HCT116 (cell line): Measurements from ENCODE around the gene SDK1. TPM values are rescaled to one million over a fixed set of nuclear protein-coding genes. Genes with fewer than 3 reads are reported as not detected.

Experiments used
- ATAC-seq: fragments of 200-7000 bp; cut with Tn5 transposase; 2 replicates; pipeline ENCODE4 v1.9.1; 2020; ENCODE audit warnings: mild to moderate bottlenecking, moderate library complexity
- BruUV-seq: library from RNA; stranded (reverse); fragments of 400-500 nt; replicated peaks from 2 replicates; lab custom pipeline; 2021; lab: Mats Ljungman, UMichigan
- CTCF ChIA-PET: fragments of 300-600 bp; sonication (Branson Sonifier 250); formaldehyde crosslinking; loops from one replicate; lab custom pipeline; 2021; ENCODE audit warnings: antibody characterized with exemption; lab: Charles Lee
- POLR2A ChIA-PET: fragments of 300-600, 350-600 bp; sonication (Branson Sonifier 250); formaldehyde crosslinking; loops from one replicate; lab custom pipeline; 2021; ENCODE audit warnings: antibody characterized with exemption; lab: Charles Lee
- RAD21 ChIA-PET, 2 experiments: fragments of 300-600 bp; sonication (Branson Sonifier 250); formaldehyde crosslinking; loops; one replicate each; lab custom pipeline; 2023; ENCODE audit warnings: low total read pairs in 2 of 2; ENCODE audit not compliant: uncharacterized antibody in 2 of 2, unreplicated experiment in 2 of 2, low non-redundant PET in 1 of 2; lab: Charles Lee
- DNase-seq: peaks from one replicate; pipeline ENCODE4 v3.0.0-alpha.2; 2010; ENCODE audit warnings: low read depth, low spot score
- H2AFZ ChIP-seq: fragments of 200-600 bp; shearing (Covaris generic), sonication (generic); 2 replicates; pipeline ENCODE4 v1.6.1; 2017; ENCODE audit warnings: low read depth, mixed run types, mixed read lengths, antibody characterized with exemption, low read length; ENCODE audit not compliant: poor library complexity, severe bottlenecking
- H3K27ac ChIP-seq: 2 replicates; pipeline ENCODE4 v1.5.1; 2012; ENCODE audit warnings: low read depth, low read length
- H3K27me3 ChIP-seq: fragments of 200-600 bp; sonication (generic); 2 replicates; pipeline ENCODE4 v1.6.1; 2016; ENCODE audit warnings: mixed run types, low read length, mixed read lengths; ENCODE audit not compliant: insufficient read depth
- H3K36me3 ChIP-seq, 2 experiments: fragments of 200-500 bp in 1 of 2; fragments of 200-600 bp in 1 of 2; sonication (Bioruptor generic) in 1 of 2; sonication (generic) in 1 of 2; 2 replicates each; pipeline versions ENCODE4 v1.5.1 to v1.6.1; 2014 to 2016; ENCODE audit warnings: low read length in 2 of 2, inconsistent platforms in 1 of 2, mixed read lengths in 1 of 2, mixed run types in 1 of 2; ENCODE audit not compliant: insufficient read depth in 2 of 2, control insufficient read depth in 1 of 2
- H3K4me1 ChIP-seq, 2 experiments: fragments of 200-600 bp in 1 of 2; sonication (generic) in 1 of 2; 2 replicates each; pipeline versions ENCODE4 v1.5.1 to v1.6.1; 2012 to 2017; ENCODE audit warnings: low read length in 2 of 2, inconsistent platforms in 1 of 2, mild to moderate bottlenecking in 1 of 2, mixed read lengths in 1 of 2, mixed run types in 1 of 2, moderate library complexity in 1 of 2; ENCODE audit not compliant: insufficient read depth in 2 of 2, control insufficient read depth in 1 of 2
- H3K4me2 ChIP-seq: fragments of 200-600 bp; sonication (generic); 2 replicates; pipeline ENCODE4 v1.6.1; 2017; ENCODE audit warnings: mixed run types, low read length, mixed read lengths
- H3K4me3 ChIP-seq, 2 experiments: fragments of 200-600 bp in 1 of 2; sonication (generic) in 1 of 2; replicated peaks in 1 of 2; 2 replicates each; pipeline ENCODE4 v1.5.1; 2011 to 2016; ENCODE audit warnings: low read length in 2 of 2, control low read depth in 1 of 2, low read depth in 1 of 2, mild to moderate bottlenecking in 1 of 2, mixed read lengths in 1 of 2, mixed run types in 1 of 2
- H3K79me2 ChIP-seq: fragments of 200-600 bp; sonication (generic); 2 replicates; pipeline ENCODE4 v1.6.1; 2017; ENCODE audit warnings: mild to moderate bottlenecking, mixed run types, low read length, moderate library complexity, mixed read lengths; ENCODE audit not compliant: insufficient read depth
- H3K9ac ChIP-seq: fragments of 200-600 bp; sonication (generic); 2 replicates; pipeline ENCODE4 v1.6.1; 2016; ENCODE audit warnings: low read length, mixed read lengths
- H3K9me2 ChIP-seq: fragments of 200-600 bp; sonication (generic), shearing (Covaris generic); 2 replicates; pipeline ENCODE4 v1.6.1; 2017; ENCODE audit warnings: mixed run types, mild to moderate bottlenecking, moderate library complexity; ENCODE audit not compliant: insufficient read depth
- H3K9me3 ChIP-seq, 2 experiments: fragments of 200-500 bp in 1 of 2; fragments of 200-600 bp in 1 of 2; sonication (Bioruptor generic) in 1 of 2; sonication (generic) in 1 of 2; 2 replicates each; pipeline ENCODE4 v1.6.1; 2014 to 2017; ENCODE audit warnings: low read length in 2 of 2, mixed read lengths in 2 of 2, inconsistent platforms in 1 of 2, low read depth in 1 of 2, mild to moderate bottlenecking in 1 of 2, mixed run types in 1 of 2, moderate library complexity in 1 of 2; ENCODE audit not compliant: control insufficient read depth in 1 of 2, insufficient read depth in 1 of 2
- H4K20me1 ChIP-seq: fragments of 200-600 bp; sonication (generic), shearing (Covaris generic); 2 replicates; pipeline ENCODE4 v1.6.1; 2017; ENCODE audit warnings: mixed run types, mild to moderate bottlenecking, moderate library complexity; ENCODE audit not compliant: insufficient read depth
- CBX3 ChIP-seq: IDR thresholded peaks from 2 replicates; pipeline ENCODE4 v1.6.1; 2012; ENCODE audit warnings: low read depth
- CEBPB ChIP-seq: IDR thresholded peaks from 2 replicates; pipeline ENCODE4 v1.6.1; 2012; ENCODE audit warnings: low read depth
- EGR1 ChIP-seq: IDR thresholded peaks from 2 replicates; pipeline ENCODE4 v1.6.1; 2012; ENCODE audit warnings: low read depth
- ELF1 ChIP-seq: IDR thresholded peaks from 2 replicates; pipeline ENCODE4 v1.6.1; 2012; ENCODE audit warnings: low read depth, borderline replicate concordance
- EZH2 ChIP-seq: fragments of 200-600 bp; sonication (generic); IDR thresholded peaks from 2 replicates; pipeline ENCODE4 v1.6.1; 2017; ENCODE audit warnings: antibody characterized with exemption, mixed run types
- EZH2phosphoT487 ChIP-seq: fragments of 200-600 bp; IDR thresholded peaks from 2 replicates; pipeline ENCODE4 v1.6.1; 2018; ENCODE audit warnings: antibody characterized with exemption, borderline replicate concordance
- POLR2A ChIP-seq: IDR thresholded peaks from 2 replicates; pipeline ENCODE4 v1.7.0; 2011; ENCODE audit warnings: borderline replicate concordance; ENCODE audit not compliant: insufficient read depth, insufficient read length; ENCODE audit errors: extremely low read depth
- POLR2AphosphoS5 ChIP-seq: IDR thresholded peaks from 2 replicates; pipeline ENCODE4 v1.6.1; 2011; ENCODE audit warnings: mild to moderate bottlenecking, low read depth, low read length, moderate library complexity
- RAD21 ChIP-seq: IDR thresholded peaks from 2 replicates; pipeline ENCODE4 v1.6.1; 2012; ENCODE audit warnings: low read depth, mild to moderate bottlenecking
- SIN3A ChIP-seq: IDR thresholded peaks from 2 replicates; pipeline ENCODE4 v1.6.1; 2012; ENCODE audit warnings: low read depth
- SP1 ChIP-seq: IDR thresholded peaks from 2 replicates; pipeline ENCODE4 v1.6.1; 2012; ENCODE audit warnings: low read depth
- SRF ChIP-seq: IDR thresholded peaks from 2 replicates; pipeline ENCODE4 v1.6.1; 2012; ENCODE audit warnings: low read depth
- TCF7L2 ChIP-seq: IDR thresholded peaks from 2 replicates; pipeline ENCODE4 v1.7.0; 2011; ENCODE audit warnings: borderline replicate concordance, inconsistent platforms; ENCODE audit not compliant: insufficient read depth, insufficient read length; ENCODE audit errors: extremely low read depth
- YY1 ChIP-seq: IDR thresholded peaks from 2 replicates; pipeline ENCODE4 v1.6.1; 2011; ENCODE audit warnings: low read length, low read depth, moderate library complexity, mild to moderate bottlenecking; ENCODE audit not compliant: insufficient replicate concordance; ENCODE audit errors: extremely low read depth
- ZFX ChIP-seq: fragments of 450-650 bp; IDR thresholded peaks from 2 replicates; pipeline ENCODE4 v1.6.1; 2017
- intact Hi-C: fragments of 100-400 bp; cut with micrococcal nuclease; formaldehyde crosslinking; loops from 2 replicates; pipeline ENCODE4 v1.10.0; 2022
- total RNA-seq: library from RNA; stranded (reverse); gene quantifications from one replicate; pipeline ENCODE4 v1.2.1, GENCODE V29; 2021; ENCODE audit not compliant: unreplicated experiment
- TF ChIP-seq, protein P1 (sequence below), 3 experiments: fragments of 200-600 bp in 1 of 3; sonication (generic) in 1 of 3; IDR thresholded peaks in 2 of 3; conservative IDR thresholded peaks in 1 of 3; 2 replicates each; pipeline ENCODE4 v1.5.1; 2012 to 2017; ENCODE audit warnings: low read depth in 2 of 3, low read length in 2 of 3, antibody characterized with exemption in 1 of 3, borderline replicate concordance in 1 of 3, control low read depth in 1 of 3, mild to moderate bottlenecking in 1 of 3, mixed read lengths in 1 of 3, mixed run types in 1 of 3, moderate library complexity in 1 of 3; ENCODE audit not compliant: insufficient read depth in 1 of 3
- TF ChIP-seq, protein P2 (sequence below): IDR thresholded peaks from 2 replicates; pipeline ENCODE4 v1.6.1; 2011; ENCODE audit warnings: mild to moderate bottlenecking, low read length, moderate library complexity; ENCODE audit not compliant: insufficient replicate concordance; ENCODE audit errors: extremely low read depth
- TF ChIP-seq, protein P3 (sequence below): IDR thresholded peaks from 2 replicates; pipeline ENCODE4 v1.6.1; 2012; ENCODE audit warnings: low read depth
- TF ChIP-seq, protein P4 (sequence below): IDR thresholded peaks from 2 replicates; pipeline ENCODE4 v1.6.1; 2012

SDK1 gene
- total RNA-seq, 1 experiment from 2014 or later, result 0.05 TPM

DNA sequence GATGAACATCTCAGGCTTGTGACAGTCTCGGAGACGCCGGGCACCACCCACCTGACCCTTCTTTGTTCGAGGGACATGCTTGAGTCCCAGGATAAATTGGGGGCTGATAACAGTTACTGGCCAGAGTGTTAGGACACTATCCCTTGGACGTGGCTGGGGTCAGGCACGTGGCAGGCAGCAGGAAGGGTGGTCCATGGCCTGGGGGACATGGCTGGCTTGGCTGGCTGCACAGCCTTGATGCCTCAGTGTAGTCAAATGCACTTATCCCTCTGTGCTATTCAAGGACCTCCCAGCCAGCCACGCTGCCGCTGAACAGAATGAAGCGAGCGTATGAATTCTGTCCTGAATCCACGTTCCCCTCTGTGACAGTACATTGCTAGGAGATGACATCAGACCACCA, 719.0 kb downstream of the SDK1 start:
- intact Hi-C loops, result no loop called here
- TF ChIP-seq, protein P1, sequence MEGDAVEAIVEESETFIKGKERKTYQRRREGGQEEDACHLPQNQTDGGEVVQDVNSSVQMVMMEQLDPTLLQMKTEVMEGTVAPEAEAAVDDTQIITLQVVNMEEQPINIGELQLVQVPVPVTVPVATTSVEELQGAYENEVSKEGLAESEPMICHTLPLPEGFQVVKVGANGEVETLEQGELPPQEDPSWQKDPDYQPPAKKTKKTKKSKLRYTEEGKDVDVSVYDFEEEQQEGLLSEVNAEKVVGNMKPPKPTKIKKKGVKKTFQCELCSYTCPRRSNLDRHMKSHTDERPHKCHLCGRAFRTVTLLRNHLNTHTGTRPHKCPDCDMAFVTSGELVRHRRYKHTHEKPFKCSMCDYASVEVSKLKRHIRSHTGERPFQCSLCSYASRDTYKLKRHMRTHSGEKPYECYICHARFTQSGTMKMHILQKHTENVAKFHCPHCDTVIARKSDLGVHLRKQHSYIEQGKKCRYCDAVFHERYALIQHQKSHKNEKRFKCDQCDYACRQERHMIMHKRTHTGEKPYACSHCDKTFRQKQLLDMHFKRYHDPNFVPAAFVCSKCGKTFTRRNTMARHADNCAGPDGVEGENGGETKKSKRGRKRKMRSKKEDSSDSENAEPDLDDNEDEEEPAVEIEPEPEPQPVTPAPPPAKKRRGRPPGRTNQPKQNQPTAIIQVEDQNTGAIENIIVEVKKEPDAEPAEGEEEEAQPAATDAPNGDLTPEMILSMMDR (IDR thresholded peaks at IDR 0.05 in 2 of 3, conservative IDR thresholded peaks at IDR 0.05 in 1 of 3; ENCODE audit: borderline replicate concordance in 1 of 3, insufficient read depth in 1 of 3, low read depth in 2 of 3, low read length in 2 of 3), result no peak
- TF ChIP-seq POLR2A (no peak), CEBPB (no peak), SIN3A (no peak), SP1 (no peak), EZH2phosphoT487 (no peak), EZH2 (no peak), YY1 (no peak), POLR2AphosphoS5 (no peak), CBX3 (no peak), TCF7L2 (no peak), EGR1 (no peak), SRF (no peak), ZFX (no peak), RAD21 (no peak), ELF1 (no peak)
- TF ChIP-seq, protein P2, sequence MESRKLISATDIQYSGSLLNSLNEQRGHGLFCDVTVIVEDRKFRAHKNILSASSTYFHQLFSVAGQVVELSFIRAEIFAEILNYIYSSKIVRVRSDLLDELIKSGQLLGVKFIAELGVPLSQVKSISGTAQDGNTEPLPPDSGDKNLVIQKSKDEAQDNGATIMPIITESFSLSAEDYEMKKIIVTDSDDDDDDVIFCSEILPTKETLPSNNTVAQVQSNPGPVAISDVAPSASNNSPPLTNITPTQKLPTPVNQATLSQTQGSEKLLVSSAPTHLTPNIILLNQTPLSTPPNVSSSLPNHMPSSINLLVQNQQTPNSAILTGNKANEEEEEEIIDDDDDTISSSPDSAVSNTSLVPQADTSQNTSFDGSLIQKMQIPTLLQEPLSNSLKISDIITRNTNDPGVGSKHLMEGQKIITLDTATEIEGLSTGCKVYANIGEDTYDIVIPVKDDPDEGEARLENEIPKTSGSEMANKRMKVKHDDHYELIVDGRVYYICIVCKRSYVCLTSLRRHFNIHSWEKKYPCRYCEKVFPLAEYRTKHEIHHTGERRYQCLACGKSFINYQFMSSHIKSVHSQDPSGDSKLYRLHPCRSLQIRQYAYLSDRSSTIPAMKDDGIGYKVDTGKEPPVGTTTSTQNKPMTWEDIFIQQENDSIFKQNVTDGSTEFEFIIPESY, result no peak
- TF ChIP-seq, protein P3, sequence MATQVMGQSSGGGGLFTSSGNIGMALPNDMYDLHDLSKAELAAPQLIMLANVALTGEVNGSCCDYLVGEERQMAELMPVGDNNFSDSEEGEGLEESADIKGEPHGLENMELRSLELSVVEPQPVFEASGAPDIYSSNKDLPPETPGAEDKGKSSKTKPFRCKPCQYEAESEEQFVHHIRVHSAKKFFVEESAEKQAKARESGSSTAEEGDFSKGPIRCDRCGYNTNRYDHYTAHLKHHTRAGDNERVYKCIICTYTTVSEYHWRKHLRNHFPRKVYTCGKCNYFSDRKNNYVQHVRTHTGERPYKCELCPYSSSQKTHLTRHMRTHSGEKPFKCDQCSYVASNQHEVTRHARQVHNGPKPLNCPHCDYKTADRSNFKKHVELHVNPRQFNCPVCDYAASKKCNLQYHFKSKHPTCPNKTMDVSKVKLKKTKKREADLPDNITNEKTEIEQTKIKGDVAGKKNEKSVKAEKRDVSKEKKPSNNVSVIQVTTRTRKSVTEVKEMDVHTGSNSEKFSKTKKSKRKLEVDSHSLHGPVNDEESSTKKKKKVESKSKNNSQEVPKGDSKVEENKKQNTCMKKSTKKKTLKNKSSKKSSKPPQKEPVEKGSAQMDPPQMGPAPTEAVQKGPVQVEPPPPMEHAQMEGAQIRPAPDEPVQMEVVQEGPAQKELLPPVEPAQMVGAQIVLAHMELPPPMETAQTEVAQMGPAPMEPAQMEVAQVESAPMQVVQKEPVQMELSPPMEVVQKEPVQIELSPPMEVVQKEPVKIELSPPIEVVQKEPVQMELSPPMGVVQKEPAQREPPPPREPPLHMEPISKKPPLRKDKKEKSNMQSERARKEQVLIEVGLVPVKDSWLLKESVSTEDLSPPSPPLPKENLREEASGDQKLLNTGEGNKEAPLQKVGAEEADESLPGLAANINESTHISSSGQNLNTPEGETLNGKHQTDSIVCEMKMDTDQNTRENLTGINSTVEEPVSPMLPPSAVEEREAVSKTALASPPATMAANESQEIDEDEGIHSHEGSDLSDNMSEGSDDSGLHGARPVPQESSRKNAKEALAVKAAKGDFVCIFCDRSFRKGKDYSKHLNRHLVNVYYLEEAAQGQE, result no peak
- TF ChIP-seq, protein P4, sequence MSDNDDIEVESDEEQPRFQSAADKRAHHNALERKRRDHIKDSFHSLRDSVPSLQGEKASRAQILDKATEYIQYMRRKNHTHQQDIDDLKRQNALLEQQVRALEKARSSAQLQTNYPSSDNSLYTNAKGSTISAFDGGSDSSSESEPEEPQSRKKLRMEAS, result no peak
- Histone ChIP-seq H3K9ac (no peak overlapping the region), H3K27me3 (no peaks in the 10 kb centered on the region; the same call in 1 of the 2 replicates), H3K36me3 (no peaks in the 10 kb centered on the region), H3K9me3 (no peaks in the 10 kb centered on the region; a peak in 1 of 4 replicates), H2AFZ (no peak overlapping the region), H3K79me2 (no peaks in the 10 kb centered on the region), H3K4me3 (no peak overlapping the region), H4K20me1 (no peaks in the 10 kb centered on the region), H3K4me1 (no peaks in the 10 kb centered on the region), H3K4me2 (no peak overlapping the region), H3K9me2 (no peaks in the 10 kb centered on the region), H3K27ac (no peak overlapping the region)
- POLR2A ChIA-PET, result no interaction called here
- ATAC-seq (no peak), DNase-seq (no peak)
- RAD21 ChIA-PET, result no interaction called here
- CTCF ChIA-PET, result no interaction called here
- no TSS peak for BruUV-seq
